RWPE1 (cell line): ENCODE data around the gene PRKCZ.

Source experiments
- CTCF ChIA-PET: fragments of 350-600 bp; sonication (Branson Sonifier 250); formaldehyde crosslinking; extraction: SDS; loops from one replicate; lab custom pipeline; 2021; lab: Yijun Ruan, JAX
- POLR2A ChIA-PET: fragments of 400-600 bp; formaldehyde crosslinking; extraction: SDS; loops from one replicate; lab custom pipeline; 2020; ENCODE audit warnings: antibody characterized with exemption; ENCODE audit not compliant: low non-redundant PET; lab: Yijun Ruan, JAX
- DNase-seq: peaks from one replicate; pipeline ENCODE4 v3.0.0; 2012; ENCODE audit warnings: low spot score
- H3K27ac ChIP-seq: fragments of 450-650 bp; 2 replicates; pipeline ENCODE4 v1.5.1; 2017
- CTCF ChIP-seq: fragments of 450-650 bp; conservative IDR thresholded peaks from 2 replicates; pipeline ENCODE4 v1.5.1; 2017; ENCODE audit warnings: low read depth, mild to moderate bottlenecking

Gene PRKCZ

GRCh38 chr1:2024451-2024850, 25.8 kb upstream of the PRKCZ start:
- no peak for TF ChIP-seq CTCF
- POLR2A ChIA-PET = no interaction called here
- no peak overlapping the region for H3K27ac ChIP-seq
- CTCF ChIA-PET = interaction anchor here (1.1 kb wide), 1 partner anchor 21 kb away, joined by 6 read pairs; no protein-coding TSS in a partner anchor
- no peak for DNase-seq

GRCh38 chr1:2024887-2025286, 25.3 kb upstream of the PRKCZ start:
- DNase-seq = no peak
- no peak for TF ChIP-seq CTCF
- ChIA-PET CTCF (interaction anchor here (1.1 kb wide), 2 partner anchors 19 to 65 kb away, joined by 4 read pairs; no protein-coding TSS in a partner anchor), POLR2A (no interaction called here)
- no peak overlapping the region for H3K27ac ChIP-seq

- CTCF ChIA-PET = interaction anchor here (1.1 kb wide), 2 partner anchors 19 to 65 kb away, joined by 4 read pairs; no protein-coding TSS in a partner anchor
- no peak for DNase-seq
These were observed 24.7 kb upstream of the PRKCZ start for GRCh38 chr1:2025491-2025981.

GRCh38 chr1:2027961-2028583, 22.1 kb upstream of the PRKCZ start:
- no peak for TF ChIP-seq CTCF
- ChIA-PET CTCF (interaction anchor here (1.0 to 1.2 kb wide), 2 partner anchors 67 to 68 kb away, joined by 3 to 4 read pairs; no protein-coding TSS in a partner anchor), POLR2A (no interaction called here)
- DNase-seq = no peak
- H3K27ac ChIP-seq = no peak overlapping the region

More at GRCh38 chr1:2025491-2025981, 24.7 kb upstream of the PRKCZ start:
- no peak overlapping the region for H3K27ac ChIP-seq
- TF ChIP-seq CTCF = no peak
- POLR2A ChIA-PET = no interaction called here

GRCh38 chr1:2028870-2029560, 21.2 kb upstream of the PRKCZ start:
- ChIA-PET CTCF (interaction anchor here (0.8 to 2.0 kb wide), 3 partner anchors 16 to 68 kb away, joined by 3 to 6 read pairs (median 4); no protein-coding TSS in a partner anchor), POLR2A (no interaction called here)
- no peak overlapping the region for H3K27ac ChIP-seq
- DNase-seq = no peak
- TF ChIP-seq CTCF = no peak

GRCh38 chr1:2029561-2029960, 20.6 kb upstream of the PRKCZ start:
- ChIA-PET CTCF (interaction anchor here (0.8 to 2.0 kb wide), 2 partner anchors 15 to 61 kb away, joined by 3 to 6 read pairs; no protein-coding TSS in a partner anchor), POLR2A (no interaction called here)
- DNase-seq = no peak
- no peak overlapping the region for H3K27ac ChIP-seq
- TF ChIP-seq CTCF = no peak
